Measurements from ENCODE around the gene IGF2.

The IGF2 gene

GRCh38 chr11:2090172-2091111, 48.7 kb downstream of the IGF2 start:
- DNase-seq, result no peak

- peak in 1 of 2 experiments; percentile 5 for DNase-seq
Measured at GRCh38 chr11:2089536-2090165, 49.5 kb downstream of the IGF2 start.

GRCh38 chr11:2088746-2089535, 50.2 kb downstream of the IGF2 start:
- no peak for DNase-seq

- DNase-seq, result no peak
Measured at GRCh38 chr11:2088284-2088683, 50.9 kb downstream of the IGF2 start.

- DNase-seq, result no peak
Measured at GRCh38 chr11:2086239-2087040, 52.7 kb downstream of the IGF2 start.

- no peak for DNase-seq
Measured at GRCh38 chr11:2085251-2086066, 53.7 kb downstream of the IGF2 start.

- DNase-seq, result no peak
Measured at GRCh38 chr11:2084721-2085120, 54.5 kb downstream of the IGF2 start.

Data from NCI-H446 (cell line).